OCI-LY3 (cell line): ENCODE results near the gene TOP3A.

Source experiments
- H2AFZ ChIP-seq: fragments of 200-600, 300-600 bp; shearing (Covaris generic); 2 replicates; pipeline ENCODE4 v1.6.0; 2014; ENCODE audit warnings: antibody characterized with exemption, low read depth, low read length
- H3K27ac ChIP-seq: fragments of 200-600, 300-600 bp; sonication (generic); 2 replicates; pipeline ENCODE4 v1.5.1; 2014; ENCODE audit warnings: mild to moderate bottlenecking, low read length, moderate library complexity, mixed read lengths
- H3K27me3 ChIP-seq: fragments of 200-600, 300-600 bp; sonication (generic); 2 replicates; pipeline ENCODE4 v1.6.1; 2014; ENCODE audit warnings: low read depth, low read length, mixed read lengths
- H3K36me3 ChIP-seq: fragments of 200-600, 300-600 bp; sonication (generic); replicated peaks from 2 replicates; pipeline ENCODE3; 2014; ENCODE audit warnings: low read depth, low read length, mixed read lengths
- H3K4me1 ChIP-seq: fragments of 300-600, 200-600 bp; sonication (generic); 2 replicates; pipeline ENCODE4 v1.6.1; 2014; ENCODE audit warnings: low read length, mixed read lengths
- H3K4me2 ChIP-seq: fragments of 200-600, 300-600 bp; sonication (generic); 2 replicates; pipeline ENCODE4 v1.6.1; 2014; ENCODE audit warnings: low read length, mixed read lengths
- H3K4me3 ChIP-seq: fragments of 300-600, 200-600 bp; sonication (generic); 2 replicates; pipeline ENCODE4 v1.5.1; 2014; ENCODE audit warnings: antibody characterized with exemption, mild to moderate bottlenecking, low read length, moderate library complexity
- H3K79me2 ChIP-seq: fragments of 300-600, 200-600 bp; shearing (Covaris generic); 2 replicates; pipeline ENCODE4 v1.6.1; 2014; ENCODE audit warnings: mild to moderate bottlenecking, low read length, mixed read lengths
- H3K9ac ChIP-seq: fragments of 300-600, 200-600 bp; shearing (Covaris generic); 2 replicates; pipeline ENCODE4 v1.6.0; 2014; ENCODE audit warnings: mild to moderate bottlenecking, low read length, moderate library complexity
- H3K9me3 ChIP-seq: fragments of 200-600, 300-600 bp; shearing (Covaris generic); 2 replicates; pipeline ENCODE4 v1.6.1; 2014; ENCODE audit warnings: low read length, mixed read lengths; ENCODE audit not compliant: insufficient read depth
- H4K20me1 ChIP-seq: fragments of 200-600, 300-600 bp; sonication (generic); 2 replicates; pipeline ENCODE4 v1.6.1; 2016; ENCODE audit warnings: low read length, mixed read lengths; ENCODE audit not compliant: insufficient read depth
- CTCF ChIP-seq: fragments of 200-600, 300-600 bp; sonication (generic); IDR thresholded peaks from 2 replicates; pipeline ENCODE4 v1.5.1; 2014; ENCODE audit warnings: antibody characterized with exemption, low read length, low read depth
- EZH2phosphoT487 ChIP-seq: fragments of 200-600 bp; shearing (Covaris generic); IDR thresholded peaks from 2 replicates; pipeline ENCODE4 v1.6.1; 2018; ENCODE audit warnings: antibody characterized with exemption, mixed run types, low read depth

The TOP3A gene

GRCh38 chr17:18250259-18250658 lies 64.5 kb downstream of the TOP3A start:
- no peak overlapping the region for H3K4me2 ChIP-seq
- no peaks in the 10 kb centered on the region for H4K20me1 ChIP-seq
- H3K4me1 ChIP-seq: no peaks in the 10 kb centered on the region
- TF ChIP-seq CTCF (no peak), EZH2phosphoT487 (no peak)
- no peak overlapping the region for H3K27ac ChIP-seq
- H3K27me3 ChIP-seq: no peaks in the 10 kb centered on the region
- no peaks in the 10 kb centered on the region for H3K9me3 ChIP-seq
- H3K4me3 ChIP-seq: no peak overlapping the region
- H2AFZ ChIP-seq: no peak overlapping the region
- H3K79me2 ChIP-seq: no peaks in the 10 kb centered on the region
- no peaks in the 10 kb centered on the region for H3K36me3 ChIP-seq
- H3K9ac ChIP-seq: no peak overlapping the region

GRCh38 chr17:18248811-18249210 lies 66.0 kb downstream of the TOP3A start:
- Histone ChIP-seq H3K9me3 (no peaks in the 10 kb centered on the region), H3K36me3 (no peaks in the 10 kb centered on the region), H3K27ac (no peak overlapping the region), H3K79me2 (no peaks in the 10 kb centered on the region), H3K4me3 (no peak overlapping the region), H2AFZ (no peak overlapping the region), H3K9ac (no peak overlapping the region), H4K20me1 (no peaks in the 10 kb centered on the region), H3K4me2 (no peak overlapping the region), H3K27me3 (no peaks in the 10 kb centered on the region), H3K4me1 (no peaks in the 10 kb centered on the region)
- TF ChIP-seq CTCF (no peak), EZH2phosphoT487 (no peak)

GRCh38 chr17:18248300-18248731 lies 66.5 kb downstream of the TOP3A start:
- no peaks in the 10 kb centered on the region for H3K36me3 ChIP-seq
- no peaks in the 10 kb centered on the region for H3K27me3 ChIP-seq
- no peaks in the 10 kb centered on the region for H3K79me2 ChIP-seq
- no peak overlapping the region for H3K27ac ChIP-seq
- H3K9ac ChIP-seq: no peak overlapping the region
- H3K4me1 ChIP-seq: no peaks in the 10 kb centered on the region
- no peak overlapping the region for H2AFZ ChIP-seq
- H3K4me2 ChIP-seq: no peak overlapping the region
- H3K9me3 ChIP-seq: no peaks in the 10 kb centered on the region
- H3K4me3 ChIP-seq: no peak overlapping the region
- no peaks in the 10 kb centered on the region for H4K20me1 ChIP-seq
- TF ChIP-seq EZH2phosphoT487 (no peak), CTCF (peak; percentile 39; the same call in 1 of the 2 replicates)

- no peak overlapping the region for H3K9ac ChIP-seq
- H3K4me3 ChIP-seq: no peak overlapping the region
- H3K36me3 ChIP-seq: no peaks in the 10 kb centered on the region
- no peak overlapping the region for H2AFZ ChIP-seq
- H4K20me1 ChIP-seq: no peaks in the 10 kb centered on the region
- H3K4me2 ChIP-seq: no peak overlapping the region
- no peak for TF ChIP-seq EZH2phosphoT487
- no peak for TF ChIP-seq CTCF
- H3K4me1 ChIP-seq: no peaks in the 10 kb centered on the region
- no peaks in the 10 kb centered on the region for H3K9me3 ChIP-seq
- no peaks in the 10 kb centered on the region for H3K27me3 ChIP-seq
- no peaks in the 10 kb centered on the region for H3K79me2 ChIP-seq
- H3K27ac ChIP-seq: no peak overlapping the region
Measured at GRCh38 chr17:18247613-18248001, 67.2 kb downstream of the TOP3A start.
